Germinal center (tissue), 1 donor: ENCODE results near the gene PGF.
A peak's percentile ranks its signal among the peaks of the same experiment; 100 is the strongest.

Source experiments
- DNase-seq: peaks from one replicate; pipeline ENCODE4 v3.0.0; 2012; ENCODE audit warnings: mixed read lengths, low spot score

PGF gene

GRCh38 chr14:74956280-74957072 is 1.1 kb upstream of the PGF start:
- no peak for DNase-seq

GRCh38 chr14:74956027-74956279 is 556 bp upstream of the PGF start:
- no peak for DNase-seq

GRCh38 chr14:74954947-74955228 is 509 bp downstream of the PGF start:
- no peak for DNase-seq

- DNase-seq, result no peak
Measured at GRCh38 chr14:74954232-74954946, 1.0 kb downstream of the PGF start.

- no peak for DNase-seq
Measured at GRCh38 chr14:74953686-74954085, 1.7 kb downstream of the PGF start.

- DNase-seq, result no peak
Measured at GRCh38 chr14:74952697-74953484, 2.5 kb downstream of the PGF start.

GRCh38 chr14:74952180-74952665 is 3.2 kb downstream of the PGF start:
- DNase-seq, result no peak

- DNase-seq, result no peak
Measured at GRCh38 chr14:74951443-74952179, 3.8 kb downstream of the PGF start.

GRCh38 chr14:74950795-74951442 is 4.5 kb downstream of the PGF start:
- DNase-seq, result no peak

- no peak for DNase-seq
Measured at GRCh38 chr14:74949859-74950573, 5.4 kb downstream of the PGF start.

- DNase-seq, result no peak
Measured at GRCh38 chr14:74949191-74949601, 6.2 kb downstream of the PGF start.

- DNase-seq, result no peak
Measured at GRCh38 chr14:74948228-74949175, 6.9 kb downstream of the PGF start.

GRCh38 chr14:74947353-74948227 is 7.8 kb downstream of the PGF start:
- no peak for DNase-seq

GRCh38 chr14:74946659-74947281 is 8.6 kb downstream of the PGF start:
- no peak for DNase-seq

GRCh38 chr14:74945852-74946658 is 9.3 kb downstream of the PGF start:
- peak; percentile 89 for DNase-seq

GRCh38 chr14:74945261-74945851 is 10.0 kb downstream of the PGF start:
- no peak for DNase-seq

- peak; percentile 28 for DNase-seq
Measured at GRCh38 chr14:74942608-74943007, 12.8 kb downstream of the PGF start.
